Rectal smooth muscle tissue (tissue), 1 donor: ENCODE measurements around the gene PSRC1.
"Not testable (repeated sequence)": the region's sequence is repeated elsewhere in the genome, so short reads cannot be mapped to it uniquely, and the experiment has no call there.

Experiments
- H3K27ac ChIP-seq: one replicate; pipeline ENCODE4 v1.7.0; 2013; ENCODE audit warnings: low read depth, low read length, inconsistent platforms
- H3K27me3 ChIP-seq: one replicate; pipeline ENCODE4 v1.7.0; 2013; ENCODE audit warnings: low read length; ENCODE audit not compliant: control insufficient read depth, insufficient read depth
- H3K36me3 ChIP-seq: one replicate; pipeline ENCODE4 v1.7.0; 2013; ENCODE audit warnings: low read length; ENCODE audit not compliant: control insufficient read depth, insufficient read depth
- H3K4me1 ChIP-seq: one replicate; pipeline ENCODE4 v1.7.0; 2013; ENCODE audit warnings: low read length; ENCODE audit not compliant: control insufficient read depth, insufficient read depth
- H3K4me3 ChIP-seq: one replicate; pipeline ENCODE4 v1.7.0; 2013; ENCODE audit warnings: low read length
- H3K9ac ChIP-seq: one replicate; pipeline ENCODE4 v1.7.0; 2013; ENCODE audit warnings: low read length

PSRC1 gene

GRCh38 chr1:109292364-109292763, 9.4 kb upstream of the PSRC1 start:
- Histone ChIP-seq H3K27me3 (no peaks in the 10 kb centered on the region), H3K36me3 (no peaks in the 10 kb centered on the region), H3K4me1 (no peaks in the 10 kb centered on the region), H3K9ac (no peak overlapping the region), H3K4me3 (no peak overlapping the region), H3K27ac (no peak overlapping the region)

DNA sequence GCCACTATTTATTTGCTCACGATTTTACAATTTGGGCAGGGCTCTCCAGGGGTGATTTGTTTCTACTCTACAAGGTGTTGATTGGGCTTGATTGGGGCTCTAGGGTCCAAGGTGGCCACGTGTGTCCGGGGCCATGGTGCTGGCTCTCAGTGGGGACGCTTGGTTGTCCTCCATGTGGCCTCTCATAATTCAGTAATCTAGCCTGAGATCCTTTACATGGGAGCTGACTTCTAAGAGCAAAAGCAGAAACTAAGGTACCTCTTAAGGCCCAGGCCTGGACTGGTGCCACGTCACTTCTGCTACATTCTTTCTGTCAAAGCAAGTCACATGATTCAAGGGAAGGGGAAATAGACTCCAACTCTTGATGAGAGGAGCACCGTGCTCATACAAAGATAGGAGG, 8.1 kb upstream of the PSRC1 start:
- H3K36me3 ChIP-seq, result no peaks in the 10 kb centered on the region
- no peaks in the 10 kb centered on the region for H3K27me3 ChIP-seq
- H3K9ac ChIP-seq, result no peak overlapping the region
- H3K4me3 ChIP-seq, result no peak overlapping the region
- H3K4me1 ChIP-seq, result no peaks in the 10 kb centered on the region
- no peak overlapping the region for H3K27ac ChIP-seq

- Histone ChIP-seq H3K4me1 (no peaks in the 10 kb centered on the region), H3K4me3 (no peak overlapping the region), H3K36me3 (no peaks in the 10 kb centered on the region), H3K9ac (no peak overlapping the region), H3K27ac (no peak overlapping the region), H3K27me3 (no peaks in the 10 kb centered on the region)
These were observed 7.2 kb upstream of the PSRC1 start for GRCh38 chr1:109290137-109290536.

- not testable (repeated sequence) for H3K27me3 ChIP-seq, H3K27ac ChIP-seq, H3K4me1 ChIP-seq, H3K36me3 ChIP-seq, H3K9ac ChIP-seq, H3K4me3 ChIP-seq
These were observed 3.8 kb upstream of the PSRC1 start for GRCh38 chr1:109286762-109287161.

DNA sequence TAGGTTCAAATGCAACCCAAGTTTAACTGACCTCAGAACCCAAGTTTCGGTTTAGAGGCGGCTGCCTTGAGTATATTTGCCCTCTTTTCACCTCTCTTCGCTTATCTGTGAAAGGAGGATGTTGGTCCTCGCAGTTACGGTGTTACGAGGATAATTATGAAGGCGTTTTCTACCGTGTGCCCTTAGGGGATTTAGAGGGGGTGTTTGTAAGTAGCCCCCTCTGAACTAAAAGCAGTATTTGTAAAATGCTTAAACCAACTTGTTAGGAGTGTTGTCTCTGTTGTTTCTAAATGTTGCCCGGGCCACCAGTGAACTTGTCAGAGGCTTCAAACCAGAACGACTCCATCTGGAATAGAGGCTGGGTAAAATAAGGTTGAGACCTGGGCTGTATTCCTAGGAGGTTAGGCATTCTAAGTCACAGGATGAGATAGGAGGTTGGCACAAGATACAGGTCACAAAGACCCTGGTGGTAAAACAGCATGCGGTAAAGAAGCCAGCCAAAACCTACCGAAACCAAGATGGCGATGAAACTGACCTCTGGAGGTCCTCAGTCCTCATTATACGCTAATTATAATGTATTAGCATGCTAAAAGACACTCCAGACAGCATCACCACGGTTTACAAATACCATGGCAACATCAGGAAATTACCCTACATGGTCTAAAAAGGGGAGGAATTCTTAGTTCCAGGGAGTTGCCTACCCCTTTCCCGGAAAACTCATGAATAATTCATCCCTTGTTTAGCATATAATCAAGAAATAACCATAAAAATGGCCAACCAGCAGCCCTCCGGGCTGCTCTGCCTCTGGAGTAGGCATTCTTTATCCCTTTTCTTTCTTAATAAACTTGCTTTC, 1.0 kb upstream of the PSRC1 start:
- peak overlapping the region; percentile 86 for H3K4me3 ChIP-seq
- peak overlapping the region; percentile 80 for H3K9ac ChIP-seq
- peaks cover 6% of the 10 kb centered on the region for H3K4me1 ChIP-seq
- no peaks in the 10 kb centered on the region for H3K27me3 ChIP-seq
- H3K36me3 ChIP-seq, result no peaks in the 10 kb centered on the region
- peak overlapping the region; percentile 89 for H3K27ac ChIP-seq

DNA sequence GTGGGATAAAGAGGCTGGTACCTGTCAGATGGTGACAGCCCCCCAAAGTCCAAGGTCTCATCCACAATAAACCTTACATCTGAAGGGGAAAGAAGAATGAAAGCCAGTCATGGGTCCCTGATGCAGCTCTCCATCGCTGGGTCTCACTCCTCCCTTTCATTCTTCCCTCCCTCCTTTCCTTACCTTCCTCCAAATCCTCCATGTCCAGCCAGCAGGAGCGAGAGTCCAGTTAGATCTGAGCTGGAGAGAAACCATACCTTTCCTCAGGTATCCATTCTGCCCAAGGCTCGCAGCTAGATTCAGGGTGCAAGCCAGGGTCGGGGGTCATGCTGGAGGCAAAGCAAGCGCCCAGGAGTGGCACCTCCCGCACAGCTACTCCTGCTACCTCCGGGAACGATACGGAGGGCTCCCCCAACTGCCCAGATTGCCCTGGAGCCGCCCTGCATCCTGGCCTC, 421 bp downstream of the PSRC1 start:
- Histone ChIP-seq H3K27ac (peak overlapping the region; percentile 89), H3K4me1 (peaks cover 6% of the 10 kb centered on the region), H3K4me3 (peak overlapping the region; percentile 86), H3K9ac (peak overlapping the region; percentile 22), H3K27me3 (no peaks in the 10 kb centered on the region), H3K36me3 (no peaks in the 10 kb centered on the region)

GRCh38 chr1:109281680-109282496, 1.1 kb downstream of the PSRC1 start:
- Histone ChIP-seq H3K9ac (no peak overlapping the region), H3K27ac (no peak overlapping the region), H3K4me1 (peaks cover 6% of the 10 kb centered on the region), H3K4me3 (peak overlapping the region; percentile 86), H3K36me3 (no peaks in the 10 kb centered on the region), H3K27me3 (no peaks in the 10 kb centered on the region)

DNA sequence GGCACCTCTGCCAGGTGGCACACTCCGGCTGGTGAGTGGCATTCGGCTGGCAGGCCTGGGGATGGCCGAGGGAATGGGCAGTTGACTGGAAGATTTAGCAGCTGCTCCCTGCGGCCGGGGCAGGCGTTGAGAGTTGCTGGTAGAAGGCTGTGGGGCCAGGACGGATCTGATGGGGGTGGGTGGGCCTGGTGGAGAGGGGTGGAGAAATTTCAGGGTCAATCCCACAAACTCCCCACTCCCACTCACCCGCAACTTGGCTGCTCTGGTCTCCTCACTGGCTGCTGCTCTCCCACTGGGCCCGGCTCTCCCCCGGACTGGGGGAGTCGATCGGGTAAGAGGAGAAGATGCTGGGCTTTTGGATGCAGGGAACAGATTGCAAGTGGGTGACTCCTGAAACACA, 2.1 kb downstream of the PSRC1 start:
- Histone ChIP-seq H3K27me3 (no peaks in the 10 kb centered on the region), H3K4me1 (peaks cover 6% of the 10 kb centered on the region), H3K36me3 (no peaks in the 10 kb centered on the region), H3K27ac (no peak overlapping the region), H3K4me3 (no peak overlapping the region), H3K9ac (no peak overlapping the region)

- Histone ChIP-seq H3K36me3 (no peaks in the 10 kb centered on the region), H3K4me3 (no peak overlapping the region), H3K4me1 (peaks cover 6% of the 10 kb centered on the region), H3K9ac (no peak overlapping the region), H3K27ac (no peak overlapping the region), H3K27me3 (no peaks in the 10 kb centered on the region)
These were observed 3.2 kb downstream of the PSRC1 start for GRCh38 chr1:109279615-109280278.

DNA sequence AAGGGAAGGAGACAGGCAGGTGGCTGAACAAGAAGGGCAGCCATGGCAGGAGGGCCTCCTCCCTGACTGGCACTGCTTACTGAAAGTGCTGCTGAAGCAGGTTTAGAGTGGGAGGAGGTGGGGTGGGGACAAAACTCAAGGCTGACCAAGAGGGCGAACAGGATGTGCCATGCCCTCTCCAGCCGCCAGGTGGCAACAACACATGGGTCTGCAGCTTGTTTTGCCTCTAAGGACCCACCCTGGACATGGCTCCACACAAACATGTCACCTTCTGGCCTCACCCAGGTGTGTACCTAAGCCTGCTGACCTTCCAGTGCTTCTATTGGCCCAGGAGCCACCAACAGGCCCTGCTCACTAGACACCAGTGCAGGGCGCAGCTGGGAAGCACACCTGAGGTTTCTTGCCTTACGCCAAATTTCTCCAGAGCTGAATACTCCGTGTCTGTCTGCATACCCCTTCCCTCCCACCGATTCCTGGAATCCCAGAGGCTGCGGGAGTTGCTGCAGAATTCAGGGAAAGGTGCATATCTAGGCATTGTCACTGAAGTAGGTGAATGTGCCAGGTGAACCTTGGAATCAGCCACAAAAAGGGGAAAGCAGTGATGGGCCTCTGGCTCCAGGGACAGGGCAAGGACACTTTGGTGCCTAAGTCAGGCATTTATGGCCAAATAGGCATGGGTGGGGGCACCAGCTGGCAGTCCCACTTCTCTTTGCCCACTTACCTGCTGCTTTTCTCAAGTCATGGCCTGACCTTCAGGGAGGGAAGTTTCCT, 5.3 kb downstream of the PSRC1 start:
- no peaks in the 10 kb centered on the region for H3K36me3 ChIP-seq
- no peaks in the 10 kb centered on the region for H3K4me1 ChIP-seq
- H3K27me3 ChIP-seq, result no peaks in the 10 kb centered on the region
- no peak overlapping the region for H3K4me3 ChIP-seq
- no peak overlapping the region for H3K9ac ChIP-seq
- no peak overlapping the region for H3K27ac ChIP-seq

DNA sequence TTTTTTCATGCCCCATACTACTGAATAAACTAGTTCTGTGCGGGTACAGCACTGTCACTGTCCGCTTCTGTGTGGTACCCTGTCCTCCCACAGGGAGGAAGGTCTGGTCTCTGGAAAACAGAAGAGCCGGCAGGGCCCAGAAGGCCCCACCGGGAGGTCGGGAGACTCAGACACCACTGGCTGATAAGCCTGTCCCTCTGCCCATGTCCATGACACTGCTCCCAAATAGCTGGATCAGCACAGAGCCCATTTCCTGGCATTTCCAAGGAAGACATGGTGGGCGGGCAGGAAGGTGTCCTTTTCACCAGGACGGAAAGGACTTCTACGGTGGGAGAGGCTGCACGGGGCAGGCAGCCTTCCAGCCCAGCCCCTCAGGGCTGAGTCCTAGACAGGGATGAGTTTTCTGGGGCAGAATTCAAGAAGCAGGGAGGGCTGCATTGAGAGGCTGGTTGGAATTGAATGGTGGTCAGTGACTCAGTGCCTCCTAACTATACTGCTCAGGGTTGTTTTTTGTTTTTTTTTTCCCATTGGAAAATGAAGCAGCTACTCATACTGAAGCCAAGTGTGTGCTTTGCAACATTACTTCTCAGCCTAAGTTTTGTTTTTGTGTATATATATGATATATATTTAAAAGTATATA, 7.1 kb downstream of the PSRC1 start:
- H3K4me1 ChIP-seq, result no peaks in the 10 kb centered on the region
- H3K27ac ChIP-seq, result no peak overlapping the region
- no peaks in the 10 kb centered on the region for H3K27me3 ChIP-seq
- no peak overlapping the region for H3K4me3 ChIP-seq
- H3K9ac ChIP-seq, result no peak overlapping the region
- no peaks in the 10 kb centered on the region for H3K36me3 ChIP-seq
